ENCODE data around the gene BAMBI.
"Not testable (repeated sequence)": the region's sequence is repeated elsewhere in the genome, so short reads cannot be mapped to it uniquely, and the experiment has no call there.

The BAMBI gene

GRCh38 chr10:28676968-28677887, at the start of gene BAMBI:
Gene BAMBI (plus strand): TSS chr10:28677521. CDS start chr10:28677898, 377 bp downstream.
- peak; percentile 74 to 83 for DNase-seq (ENCODE audit: low read depth in 2 of 2)

GRCh38 chr10:28628184-28628893, 49.0 kb upstream of the BAMBI start:
- DNase-seq (ENCODE audit: low read depth in 2 of 2) = peak; percentile 28 to 69

DNA sequence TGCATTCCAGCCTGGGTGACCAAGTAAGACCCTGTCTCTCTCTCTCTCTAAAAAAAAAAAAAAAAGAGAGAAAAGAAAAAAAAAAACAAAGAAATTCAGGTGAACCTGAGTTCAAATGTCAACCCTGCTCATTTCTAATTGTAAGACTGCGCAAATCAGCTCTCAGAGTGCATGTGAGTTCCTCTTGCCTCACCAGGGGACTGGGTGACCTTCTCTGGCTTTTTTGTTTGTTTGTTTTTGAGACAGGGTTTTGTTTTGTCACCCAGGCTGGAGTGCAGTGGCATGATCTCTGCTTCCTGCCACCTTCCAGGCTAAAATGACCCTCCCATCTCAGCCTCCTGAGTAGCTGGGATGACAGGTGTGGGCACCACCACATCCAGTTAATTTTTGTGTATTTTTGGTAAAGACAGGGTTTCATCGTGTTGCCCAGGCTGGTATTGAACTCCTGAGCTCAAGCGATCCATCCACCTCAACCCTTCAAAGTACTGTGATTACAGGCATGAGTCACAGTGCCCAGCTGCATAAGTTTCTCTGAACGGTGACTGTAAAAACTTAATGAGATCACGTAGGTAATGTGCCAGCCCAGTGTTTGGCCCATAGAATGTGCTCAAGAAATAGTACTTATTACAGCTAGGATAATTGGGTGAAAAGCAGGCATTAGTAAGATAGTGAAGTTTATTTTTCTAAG, 45.3 kb upstream of the BAMBI start:
- DNase-seq (ENCODE audit: low read depth in 2 of 2) = no peak

DNA sequence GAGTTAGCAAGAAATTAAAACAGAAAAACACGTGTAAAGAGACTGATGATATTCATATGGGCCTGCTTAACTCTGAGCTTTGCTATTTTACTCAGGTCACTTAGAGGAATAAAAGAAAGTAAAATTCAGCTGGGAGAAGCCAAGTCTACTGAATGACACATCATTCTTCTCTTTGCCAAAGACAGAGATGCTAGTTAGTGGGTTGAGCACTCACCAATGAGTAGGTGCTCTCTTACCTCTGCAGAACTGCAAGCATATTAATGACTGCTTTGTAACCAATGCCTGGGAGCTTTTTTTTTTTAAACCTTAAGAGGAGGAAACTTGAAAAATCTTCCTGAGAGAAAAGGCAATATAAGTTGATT, 44.8 kb upstream of the BAMBI start:
- DNase-seq (ENCODE audit: low read depth in 2 of 2) = no peak

DNA sequence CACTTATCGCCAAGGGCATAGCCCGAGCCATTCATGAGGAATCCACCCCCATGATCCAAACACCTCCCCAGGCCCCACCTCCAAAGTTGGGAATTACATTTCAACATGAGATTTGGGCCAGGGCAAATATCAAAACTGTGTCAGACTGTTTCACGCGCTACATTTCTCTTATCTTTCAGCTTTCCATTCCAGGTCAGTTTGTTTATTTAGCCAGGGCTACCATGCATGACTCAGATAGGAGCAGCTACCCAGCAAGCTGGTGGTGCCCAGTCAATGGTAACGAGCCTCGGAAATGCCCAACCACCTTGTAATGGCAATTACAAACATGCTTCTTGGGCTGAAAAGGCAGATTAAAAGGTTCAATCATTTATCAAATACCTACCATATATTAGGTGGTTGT, 43.6 kb upstream of the BAMBI start:
- DNase-seq (ENCODE audit: low read depth in 2 of 2) = no peak

GRCh38 chr10:28637346-28637745, 40.0 kb upstream of the BAMBI start:
- DNase-seq (ENCODE audit: low read depth in 2 of 2) = no peak

- no peak for DNase-seq (ENCODE audit: low read depth in 2 of 2)
These were observed 38.9 kb upstream of the BAMBI start for GRCh38 chr10:28638392-28638791.

GRCh38 chr10:28640551-28640950, 36.8 kb upstream of the BAMBI start:
- DNase-seq (ENCODE audit: low read depth in 2 of 2) = no peak

DNA sequence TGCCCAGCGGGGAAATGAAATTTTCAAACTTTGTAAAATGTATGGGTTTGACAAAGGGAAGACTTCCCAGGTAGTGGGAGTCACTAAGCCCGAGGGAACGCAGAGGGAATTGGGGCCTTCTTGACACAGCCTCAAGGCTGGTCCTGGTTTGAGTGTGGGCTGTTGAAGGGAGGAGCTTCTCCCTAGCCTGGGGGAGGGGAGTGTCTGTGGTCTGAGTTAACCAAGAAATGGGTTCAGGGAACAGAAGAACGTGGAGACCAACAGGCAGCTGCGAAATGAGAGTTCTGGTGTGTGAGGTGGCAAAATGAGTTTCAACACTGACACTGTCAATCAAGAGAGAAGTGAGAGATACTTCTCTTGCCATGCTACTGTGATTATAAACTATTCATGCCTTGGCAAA, 32.7 kb upstream of the BAMBI start:
- no peak for DNase-seq (ENCODE audit: low read depth in 2 of 2)

GRCh38 chr10:28652106-28652505, 25.2 kb upstream of the BAMBI start:
- DNase-seq (ENCODE audit: low read depth in 2 of 2) = no peak

DNA sequence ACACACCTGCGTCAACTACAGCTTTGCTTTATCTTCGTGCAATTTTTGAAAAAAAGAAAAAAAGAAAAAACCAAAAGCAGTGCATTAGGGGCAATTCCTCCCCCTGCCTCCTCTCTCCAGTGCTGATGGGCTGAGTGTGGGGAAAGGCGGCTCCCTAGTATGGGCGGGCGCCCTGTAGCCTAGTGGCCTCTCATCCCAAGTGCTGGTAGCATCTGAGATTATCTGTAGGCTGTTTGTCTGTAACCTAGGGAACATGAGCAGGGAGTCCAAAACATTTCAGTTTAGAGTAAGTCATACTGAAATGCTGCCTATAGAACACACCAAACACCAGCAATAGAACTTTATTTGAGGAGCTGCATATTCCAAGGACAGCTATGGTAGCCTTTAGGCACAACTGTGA, 24.6 kb upstream of the BAMBI start:
- no peak for DNase-seq (ENCODE audit: low read depth in 2 of 2)

- not testable (repeated sequence) for DNase-seq (ENCODE audit: low read depth in 2 of 2)
These were observed 18.5 kb upstream of the BAMBI start for GRCh38 chr10:28658824-28659223.

GRCh38 chr10:28661035-28661434, 16.3 kb upstream of the BAMBI start:
- DNase-seq (ENCODE audit: low read depth in 2 of 2) = no peak

- peak; percentile 28 to 52 for DNase-seq (ENCODE audit: low read depth in 2 of 2)
These were observed 13.5 kb upstream of the BAMBI start for GRCh38 chr10:28663576-28664368.

DNA sequence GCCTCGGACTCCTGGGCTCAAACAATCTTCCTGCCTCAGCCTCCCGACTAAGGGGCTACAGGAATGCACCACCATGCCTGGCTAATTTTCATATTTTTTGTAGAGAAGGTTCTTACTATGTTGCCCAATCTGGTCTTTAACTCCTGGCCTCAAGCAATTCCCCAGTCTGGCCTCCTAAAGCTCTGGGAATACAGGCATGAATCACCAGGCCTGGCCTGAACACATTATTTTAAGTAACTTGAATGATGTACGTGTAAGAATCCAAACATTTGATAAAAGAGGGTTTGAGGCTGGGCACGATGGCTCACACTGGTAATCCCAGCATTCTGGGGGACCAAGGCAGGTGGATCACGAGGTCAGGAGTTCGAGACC, 13.0 kb upstream of the BAMBI start:
- no peak for DNase-seq (ENCODE audit: low read depth in 2 of 2)

DNA sequence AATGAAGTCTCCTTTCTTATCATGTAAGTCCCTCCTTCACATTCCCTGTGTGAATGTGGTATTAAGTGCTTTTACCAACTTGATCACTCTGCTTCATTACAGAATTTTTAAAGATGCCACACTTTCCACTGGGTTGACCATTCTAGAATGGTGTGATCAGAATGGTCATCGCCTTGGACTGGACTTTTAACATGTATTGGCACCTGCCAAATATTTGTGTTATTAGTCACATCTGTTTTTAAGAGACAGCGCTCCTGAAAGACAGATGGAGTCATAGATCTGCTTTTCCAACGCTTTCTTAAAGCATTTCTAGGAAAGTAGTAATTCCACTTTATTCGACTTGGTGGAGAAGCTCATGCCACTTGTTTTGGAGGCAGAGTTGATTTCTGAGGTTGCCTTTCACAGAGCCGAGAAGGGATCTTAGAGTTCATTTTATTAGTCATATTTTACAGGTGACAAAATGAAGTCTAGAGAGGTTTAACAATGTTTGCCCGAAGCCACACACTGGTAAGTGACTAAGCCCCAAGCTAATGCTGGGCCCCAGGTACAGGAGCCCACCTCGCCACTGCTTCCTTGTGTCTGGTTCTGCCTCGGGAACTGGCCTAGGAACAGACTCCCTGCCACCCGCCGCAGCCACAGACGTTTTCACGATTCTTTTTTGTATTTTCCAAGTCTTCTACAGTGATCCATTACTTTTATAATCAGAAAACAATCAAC, 10.4 kb upstream of the BAMBI start:
- no peak for DNase-seq (ENCODE audit: low read depth in 2 of 2)

GRCh38 chr10:28668363-28669226, 8.7 kb upstream of the BAMBI start:
- DNase-seq (ENCODE audit: low read depth in 2 of 2) = peak; percentile 9 to 50

DNA sequence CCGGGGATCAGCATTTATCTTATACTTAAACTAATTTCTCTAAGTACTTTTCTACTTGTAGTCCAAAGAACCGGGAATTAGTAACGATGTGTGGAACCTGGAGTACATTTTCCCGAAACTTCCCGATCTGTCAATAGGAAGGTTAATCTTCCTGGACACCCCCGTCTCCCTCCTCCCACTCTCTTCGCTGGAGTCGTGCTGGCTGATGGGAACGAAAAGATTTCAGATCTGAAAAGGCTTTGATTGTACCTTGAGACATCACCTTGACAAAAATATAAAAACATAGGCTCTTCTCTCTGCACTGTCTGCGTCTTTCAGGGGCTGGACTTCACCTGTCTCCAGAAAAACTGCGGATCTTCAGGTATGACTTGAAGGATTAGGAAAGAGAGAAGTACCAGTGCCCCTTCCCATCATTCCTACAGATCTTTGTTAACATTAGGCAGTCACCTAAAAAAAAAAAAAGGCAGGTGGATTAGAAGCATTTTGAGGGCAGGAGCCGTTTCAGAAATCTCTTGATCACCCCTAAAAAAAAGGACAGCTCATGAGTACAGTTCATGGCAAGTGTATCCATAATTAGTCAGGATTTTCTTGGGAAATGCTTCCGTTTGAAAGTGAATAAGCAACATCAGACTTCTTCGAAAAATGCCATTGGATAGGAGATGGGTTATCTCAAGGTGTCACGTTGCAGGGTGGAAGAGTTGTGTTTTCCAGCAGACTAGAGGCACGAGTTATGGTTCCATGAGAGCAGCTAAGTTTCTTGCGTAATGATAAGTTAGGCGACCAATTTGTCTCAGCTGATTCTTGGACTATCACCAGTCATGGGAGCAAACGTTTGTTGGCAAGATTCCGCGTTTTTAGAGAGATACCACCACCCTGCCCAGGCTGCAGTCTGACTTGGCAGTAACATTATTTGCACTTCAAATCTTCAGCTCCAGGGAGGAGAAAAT, 7.8 kb upstream of the BAMBI start:
- DNase-seq (ENCODE audit: low read depth in 2 of 2) = no peak

DNA sequence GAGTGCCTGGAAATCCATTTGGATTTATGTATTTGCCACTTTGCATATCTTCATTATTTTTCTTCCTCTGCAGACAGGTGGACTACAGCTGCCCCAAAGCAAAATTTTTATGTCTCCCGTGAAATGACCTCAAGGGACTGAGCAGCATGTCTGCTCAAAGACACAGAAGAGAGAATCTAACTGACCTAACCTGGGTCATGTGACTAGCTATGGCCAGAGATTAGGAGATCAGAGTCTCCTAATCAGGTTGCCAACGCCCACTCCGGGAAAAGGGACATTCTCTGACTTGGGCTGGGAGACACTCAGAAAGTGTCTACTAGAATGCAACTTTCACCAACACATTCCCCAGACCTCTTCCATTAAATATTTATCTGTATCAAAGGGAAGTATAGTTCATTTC, 2.5 kb upstream of the BAMBI start:
- no peak for DNase-seq (ENCODE audit: low read depth in 2 of 2)

Measured in stimulated activated CD4-positive, alpha-beta T cell treated with anti-CD3 and anti-CD28 coated beads, Interleukin-12 subunit alpha, Interleukin-12 subunit beta, amount 100 ng/mL, for 24 hours (primary cell).